GM12801 (cell line): ENCODE data around the gene PRIM1.

Experiments used
- CTCF ChIP-seq: IDR thresholded peaks from one replicate; pipeline ENCODE4 v1.5.1; 2011; ENCODE audit warnings: control low read depth; ENCODE audit not compliant: insufficient read length; ENCODE audit errors: extremely low read depth

The PRIM1 gene

GRCh38 chr12:56695327-56696101 lies 56.6 kb downstream of the PRIM1 start:
- no peak for TF ChIP-seq CTCF

- no peak for TF ChIP-seq CTCF
These were observed 58.0 kb downstream of the PRIM1 start for GRCh38 chr12:56694161-56694560.

- no peak for TF ChIP-seq CTCF
These were observed 63.3 kb downstream of the PRIM1 start for GRCh38 chr12:56688846-56689109.

- no peak for TF ChIP-seq CTCF
These were observed 63.8 kb downstream of the PRIM1 start, which contains the start of gene PTGES3 for GRCh38 chr12:56688129-56688845. PTGES3 (minus strand) TSS chr12:56688284; CDS start chr12:56687999, 285 bp downstream.

- no peak for TF ChIP-seq CTCF
These were observed 64.6 kb downstream of the PRIM1 start for GRCh38 chr12:56687223-56688128.

- no peak for TF ChIP-seq CTCF
These were observed 67.3 kb downstream of the PRIM1 start for GRCh38 chr12:56684745-56685359.

- no peak for TF ChIP-seq CTCF
These were observed 69.8 kb downstream of the PRIM1 start for GRCh38 chr12:56682323-56682722.
